H1 (cell line): Measurements from ENCODE around the gene FBXL17. TPM values are rescaled to one million over a fixed set of nuclear protein-coding genes. Genes with fewer than 3 reads are reported as not detected.

Source experiments
- CTCF ChIA-PET: fragments of 300-600 bp; sonication (Branson Sonifier 250); formaldehyde crosslinking; loops from one replicate; lab custom pipeline; 2021; ENCODE audit not compliant: partially characterized antibody; lab: Charles Lee
- POLR2A ChIA-PET: fragments of 300-600 bp; sonication (Branson Sonifier 250); formaldehyde crosslinking; loops from one replicate; lab custom pipeline; 2021; ENCODE audit warnings: inconsistent platforms; ENCODE audit not compliant: partially characterized antibody; lab: Charles Lee
- DNase-seq, 2 experiments: peaks; one replicate each; pipeline versions ENCODE4 v3.0.0 to v3.0.0-alpha.2; 2010 to 2022; ENCODE audit warnings: low spot score in 2 of 2, low read depth in 1 of 2, mixed read lengths in 1 of 2
- FAIRE-seq: peaks from 2 replicates; lab custom pipeline; 2011; peaks lifted over from hg19 to GRCh38; lab: Jason Lieb, UNC
- H2AFZ ChIP-seq: 2 replicates; pipeline ENCODE4 v1.8.1; 2012; ENCODE audit warnings: low read length, inconsistent platforms
- H2AK5ac ChIP-seq: 2 replicates; pipeline ENCODE4 v1.6.1; 2013; ENCODE audit warnings: low read depth, low read length
- H2BK120ac ChIP-seq: replicated peaks from 2 replicates; pipeline ENCODE3; 2013; ENCODE audit warnings: low read depth, low read length, inconsistent platforms
- H2BK12ac ChIP-seq: 2 replicates; pipeline ENCODE4 v1.6.1; 2013; ENCODE audit warnings: low read depth, low read length
- H2BK15ac ChIP-seq: 2 replicates; pipeline ENCODE4 v1.6.1; 2013; ENCODE audit warnings: low read length
- H2BK20ac ChIP-seq: 2 replicates; pipeline ENCODE4 v1.6.1; 2013; ENCODE audit warnings: low read length
- H2BK5ac ChIP-seq: 2 replicates; pipeline ENCODE4 v1.6.1; 2013; ENCODE audit warnings: low read depth, low read length
- H3K14ac ChIP-seq: 2 replicates; pipeline ENCODE4 v1.6.1; 2013; ENCODE audit warnings: inconsistent platforms; ENCODE audit not compliant: insufficient read length
- H3K18ac ChIP-seq: 2 replicates; pipeline ENCODE4 v1.6.1; 2013; ENCODE audit warnings: low read length; ENCODE audit errors: extremely low read depth
- H3K23ac ChIP-seq: 2 replicates; pipeline ENCODE4 v1.6.1; 2013; ENCODE audit warnings: inconsistent platforms; ENCODE audit not compliant: insufficient read length
- H3K23me2 ChIP-seq: 2 replicates; pipeline ENCODE4 v1.6.1; 2013; ENCODE audit warnings: low read depth, low read length
- H3K27ac ChIP-seq: 2 replicates; pipeline ENCODE4 v1.6.1; 2011; ENCODE audit warnings: low read depth, low read length, inconsistent platforms
- H3K27me3 ChIP-seq, 4 experiments: replicated peaks in 1 of 4; 1 replicate in 1 of 4; 2 replicates in 3 of 4; pipeline versions ENCODE4 v1.6.1 to v1.8.1; 2011 to 2013; ENCODE audit warnings: low read length in 3 of 4, mild to moderate bottlenecking in 3 of 4, inconsistent platforms in 2 of 4, mixed read lengths in 2 of 4, moderate library complexity in 1 of 4; ENCODE audit not compliant: control insufficient read depth in 3 of 4, insufficient read depth in 3 of 4; ENCODE audit errors: extremely low read depth in 1 of 4
- H3K36me3 ChIP-seq, 4 experiments: 2 replicates each; pipeline versions ENCODE4 v1.6.1 to v1.8.1; 2011 to 2013; ENCODE audit warnings: mild to moderate bottlenecking in 4 of 4, low read length in 3 of 4, moderate library complexity in 2 of 4, control low read depth in 1 of 4, inconsistent platforms in 1 of 4; ENCODE audit not compliant: insufficient read depth in 4 of 4, control insufficient read depth in 2 of 4
- H3K4ac ChIP-seq: replicated peaks from 2 replicates; pipeline ENCODE3; 2013; ENCODE audit warnings: low read length, low read depth, mixed read lengths, inconsistent platforms; ENCODE audit not compliant: insufficient read length
- H3K4me1 ChIP-seq, 4 experiments: replicated peaks in 1 of 4; 1 replicate in 1 of 4; 2 replicates in 3 of 4; pipeline versions ENCODE4 v1.6.1 to v1.8.1; 2011 to 2013; ENCODE audit warnings: low read length in 3 of 4, inconsistent platforms in 2 of 4, mixed read lengths in 1 of 4; ENCODE audit not compliant: insufficient read depth in 4 of 4, control insufficient read depth in 3 of 4
- H3K4me2 ChIP-seq, 2 experiments: 2 replicates each; pipeline versions ENCODE4 v1.6.1 to v1.8.1; 2011 to 2013; ENCODE audit warnings: low read depth in 2 of 2, low read length in 2 of 2, control low read depth in 1 of 2, inconsistent platforms in 1 of 2, mild to moderate bottlenecking in 1 of 2; ENCODE audit not compliant: insufficient read depth in 1 of 2
- H3K4me3 ChIP-seq, 4 experiments: fragments of 200-600, 300-600 bp in 1 of 4; sonication (generic), shearing (Covaris generic), sonication (Bioruptor Twin) in 1 of 4; 2 replicates each; pipeline versions ENCODE4 v1.5.1 to v1.8.1; 2011 to 2016; ENCODE audit warnings: low read length in 4 of 4, low read depth in 3 of 4, control low read depth in 2 of 4, inconsistent platforms in 2 of 4, mild to moderate bottlenecking in 2 of 4, mixed read lengths in 1 of 4, moderate library complexity in 1 of 4; ENCODE audit not compliant: insufficient read depth in 2 of 4; ENCODE audit errors: extremely low read depth in 1 of 4
- H3K56ac ChIP-seq: replicated peaks from 2 replicates; pipeline ENCODE3; 2013; ENCODE audit warnings: low read depth, mild to moderate bottlenecking, mixed read lengths, low read length, inconsistent platforms; ENCODE audit not compliant: insufficient read length
- H3K79me1 ChIP-seq: 2 replicates; pipeline ENCODE4 v1.6.1; 2013; ENCODE audit warnings: low read depth, low read length, control low read depth
- H3K79me2 ChIP-seq, 2 experiments: 2 replicates each; pipeline versions ENCODE4 v1.6.1 to v1.8.1; 2012 to 2013; ENCODE audit warnings: low read length in 2 of 2, mild to moderate bottlenecking in 2 of 2, inconsistent platforms in 1 of 2; ENCODE audit not compliant: insufficient read depth in 2 of 2, control insufficient read depth in 1 of 2
- H3K9ac ChIP-seq, 4 experiments: replicated peaks in 1 of 4; 1 replicate in 1 of 4; 2 replicates in 3 of 4; pipeline versions ENCODE4 v1.6.1 to v1.8.1; 2011 to 2013; ENCODE audit warnings: low read depth in 3 of 4, low read length in 3 of 4, control low read depth in 2 of 4, mild to moderate bottlenecking in 2 of 4, moderate library complexity in 2 of 4, inconsistent platforms in 1 of 4; ENCODE audit errors: extremely low read depth in 1 of 4
- H3K9me3 ChIP-seq, 2 experiments: 2 replicates each; pipeline versions ENCODE4 v1.6.1 to v1.8.1; 2012 to 2013; ENCODE audit warnings: mild to moderate bottlenecking in 2 of 2, moderate library complexity in 2 of 2, control low read depth in 1 of 2, inconsistent platforms in 1 of 2, low read depth in 1 of 2, low read length in 1 of 2, mixed read lengths in 1 of 2; ENCODE audit not compliant: insufficient read depth in 2 of 2
- H4K20me1 ChIP-seq, 2 experiments: replicated peaks in 1 of 2; 2 replicates each; pipeline versions ENCODE3 to v1.8.1; 2011 to 2013; ENCODE audit warnings: inconsistent platforms in 2 of 2, low read length in 2 of 2, mild to moderate bottlenecking in 1 of 2; ENCODE audit not compliant: insufficient read depth in 2 of 2, control insufficient read depth in 1 of 2
- H4K5ac ChIP-seq: 2 replicates; pipeline ENCODE4 v1.6.1; 2013; ENCODE audit warnings: low read length, low read depth, mixed read lengths, inconsistent platforms; ENCODE audit not compliant: insufficient read length
- H4K8ac ChIP-seq: 2 replicates; pipeline ENCODE4 v1.8.0; 2013; ENCODE audit warnings: mild to moderate bottlenecking, moderate library complexity, low read length, inconsistent platforms; ENCODE audit not compliant: insufficient read depth; ENCODE audit errors: extremely low read depth
- H4K91ac ChIP-seq: replicated peaks from 2 replicates; pipeline ENCODE3; 2013; ENCODE audit warnings: low read length, mixed read lengths, inconsistent platforms; ENCODE audit not compliant: insufficient read length
- BACH1 ChIP-seq: IDR thresholded peaks from 2 replicates; pipeline ENCODE4 v1.6.1; 2012; ENCODE audit warnings: low read length, improper control_type of control experiment
- BRCA1 ChIP-seq: IDR thresholded peaks from 2 replicates; pipeline ENCODE4 v1.6.1; 2012; ENCODE audit warnings: low read depth, low read length, improper control_type of control experiment
- CHD1 ChIP-seq: IDR thresholded peaks from 2 replicates; pipeline ENCODE4 v1.6.1; 2012; ENCODE audit warnings: low read depth, low read length, improper control_type of control experiment
- JUND ChIP-seq: IDR thresholded peaks from 2 replicates; pipeline ENCODE4 v1.6.1; 2011; ENCODE audit warnings: mild to moderate bottlenecking, improper control_type of control experiment, low read length
- POLR2A ChIP-seq, 2 experiments: IDR thresholded peaks; 1 replicate in 1 of 2; 2 replicates in 1 of 2; pipeline ENCODE4 v1.6.1; 2011; ENCODE audit warnings: low read depth in 2 of 2, low read length in 2 of 2, mild to moderate bottlenecking in 2 of 2; ENCODE audit errors: control extremely low read depth in 1 of 2
- POU5F1 ChIP-seq: IDR thresholded peaks from 2 replicates; pipeline ENCODE4 v1.6.1; 2011; ENCODE audit warnings: low read depth, mild to moderate bottlenecking, low read length, moderate library complexity
- SIN3A ChIP-seq, 2 experiments: IDR thresholded peaks in 1 of 2; conservative IDR thresholded peaks in 1 of 2; 2 replicates each; pipeline ENCODE4 v1.6.1; 2011 to 2012; ENCODE audit warnings: low read length in 2 of 2, improper control_type of control experiment in 1 of 2, low read depth in 1 of 2, mild to moderate bottlenecking in 1 of 2
- SUZ12 ChIP-seq: fragments of 200-600 bp; sonication (generic); IDR thresholded peaks from 2 replicates; pipeline ENCODE4 v1.6.1; 2012; ENCODE audit warnings: mild to moderate bottlenecking, inconsistent platforms, low read length, moderate library complexity, mixed read lengths
- TAF1 ChIP-seq: IDR thresholded peaks from 2 replicates; pipeline ENCODE4 v1.6.1; 2011; ENCODE audit warnings: mild to moderate bottlenecking, low read depth, low read length
- WGBS, 2 experiments: shearing (Covaris generic) in 1 of 2; methylation state at CpG; one replicate each; pipeline versions ENCODE4 v1.1.6 to v1.1.7; 2013 to 2015; ENCODE audit warnings: low lambda C conversion rate in 2 of 2, mixed read lengths in 2 of 2, inconsistent platforms in 1 of 2, low coverage in 1 of 2, missing lambda C conversion rate in 1 of 2; ENCODE audit not compliant: insufficient replicate concordance in 2 of 2, insufficient coverage in 1 of 2, insufficient read length in 1 of 2; ENCODE audit errors: extremely low coverage in 1 of 2, missing lambda C conversion rate in 1 of 2; 5-methylcytosine and 5-hydroxymethylcytosine counted together
- polyA plus RNA-seq, 7 experiments: library from polyadenylated mRNA; depleted of rRNA in 3 of 7; stranded (reverse) in 5 of 7; unstranded in 2 of 7; fragments of >200 nt in 5 of 7; fragments of 200-250 nt in 2 of 7; gene quantifications; 1 replicate in 5 of 7; 2 replicates in 1 of 7; 4 replicates in 1 of 7; pipeline versions ENCODE4 v1.2.1 to v1.2.3, GENCODE V29; 2011 to 2013; ENCODE audit warnings: missing spikeins in 2 of 7, mixed read lengths in 2 of 7
- total RNA-seq: library from RNA; stranded (reverse); fragmentation: NEBNext Ultra II Directional; extraction: Animal tissue kit (Norgen Biotek cat#: 25700); gene quantifications from 2 replicates; pipeline ENCODE4 v1.2.1, GENCODE V29; 2021
- TF ChIP-seq, protein P1 (sequence below): IDR thresholded peaks from 2 replicates; pipeline ENCODE4 v1.6.1; 2012; ENCODE audit warnings: low read length, inconsistent platforms
- TF ChIP-seq, protein P2 (sequence below): IDR thresholded peaks from 2 replicates; pipeline ENCODE4 v1.6.1; 2012; ENCODE audit warnings: inconsistent platforms

FBXL17 gene
- total and polyA plus RNA-seq, 2 of the 8 experiments (the other 6 are each of a cell fraction or from before 2014, with no cell fraction given): 0.35 to 4.3 TPM

DNA sequence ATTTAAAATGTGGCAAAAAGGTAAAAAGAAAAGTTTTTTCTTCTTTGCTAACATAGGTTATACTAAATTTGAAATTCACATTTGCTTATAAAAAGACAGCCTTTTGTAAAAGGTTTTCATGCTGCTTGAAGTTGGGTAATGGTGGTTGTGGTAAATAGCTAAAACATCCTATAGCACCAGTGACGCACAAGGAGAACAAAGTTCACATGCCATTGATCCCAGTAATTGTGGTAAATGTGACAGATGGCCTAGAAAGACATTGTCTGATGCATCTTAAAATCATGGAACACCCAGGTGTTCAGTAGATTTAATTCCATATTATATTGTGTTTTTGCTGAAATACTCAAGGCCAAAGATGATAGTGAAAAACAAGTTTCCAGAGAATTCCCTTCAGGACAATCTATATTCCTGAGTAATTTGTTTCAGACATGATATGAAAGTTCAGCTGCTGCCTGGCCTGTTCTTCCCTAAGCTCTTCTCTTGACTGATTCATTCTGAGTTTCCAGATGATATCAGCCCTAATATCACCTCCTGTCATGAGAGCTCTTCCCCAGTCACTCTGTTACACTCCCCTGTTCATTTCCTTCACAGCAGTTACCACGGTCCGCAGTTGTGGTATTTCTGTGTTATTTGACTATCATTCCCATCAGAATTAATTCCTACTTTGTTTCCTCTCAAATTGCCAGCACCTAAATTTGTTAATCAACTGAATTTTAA is 4.6 kb upstream of the FBXL17 start:
- Histone ChIP-seq H3K79me1 (no peaks in the 10 kb centered on the region), H3K36me3 (no peaks in the 10 kb centered on the region), H3K14ac (no peak overlapping the region), H2BK20ac (no peak overlapping the region), H3K56ac (no peak overlapping the region), H2BK120ac (no peak overlapping the region), H2BK12ac (no peak overlapping the region), H2BK5ac (no peak overlapping the region), H4K5ac (no peak overlapping the region), H3K9me3 (no peaks in the 10 kb centered on the region), H3K23ac (no peak overlapping the region), H3K27ac (no peak overlapping the region), H4K8ac (no peak overlapping the region), H2AK5ac (no peak overlapping the region; the same call in 1 of the 2 replicates), H2BK15ac (no peak overlapping the region), H3K4ac (no peak overlapping the region), H3K4me2 (no peak overlapping the region), H3K18ac (no peak overlapping the region), H3K27me3 (peaks cover 0 to 2% (median 0%) of the 10 kb centered on the region in 4 experiments; a peak in 1 of 7 replicates), H3K9ac (no peak overlapping the region), H3K79me2 (no peaks in the 10 kb centered on the region), H3K4me1 (peaks cover 0 to 6% (median 0%) of the 10 kb centered on the region in 4 experiments; a peak in 1 of 7 replicates), H4K20me1 (no peaks in the 10 kb centered on the region), H2AFZ (no peak overlapping the region), H3K23me2 (peaks cover 6% of the 10 kb centered on the region), H3K4me3 (no peak overlapping the region), H4K91ac (no peak overlapping the region)
- DNase-seq (no peak), FAIRE-seq (no peak)
- WGBS, 2 experiments: 86% methylated on average over 3 of the region's 3 CpGs; no CpG with 5 or more reads in 1 of the 2 experiments
- CTCF ChIA-PET: interaction anchor here (1.2 kb wide), 1 partner anchor 126 kb away, joined by 3 read pairs; no protein-coding TSS in a partner anchor
- POLR2A ChIA-PET: no interaction called here
- TF ChIP-seq, protein P1, sequence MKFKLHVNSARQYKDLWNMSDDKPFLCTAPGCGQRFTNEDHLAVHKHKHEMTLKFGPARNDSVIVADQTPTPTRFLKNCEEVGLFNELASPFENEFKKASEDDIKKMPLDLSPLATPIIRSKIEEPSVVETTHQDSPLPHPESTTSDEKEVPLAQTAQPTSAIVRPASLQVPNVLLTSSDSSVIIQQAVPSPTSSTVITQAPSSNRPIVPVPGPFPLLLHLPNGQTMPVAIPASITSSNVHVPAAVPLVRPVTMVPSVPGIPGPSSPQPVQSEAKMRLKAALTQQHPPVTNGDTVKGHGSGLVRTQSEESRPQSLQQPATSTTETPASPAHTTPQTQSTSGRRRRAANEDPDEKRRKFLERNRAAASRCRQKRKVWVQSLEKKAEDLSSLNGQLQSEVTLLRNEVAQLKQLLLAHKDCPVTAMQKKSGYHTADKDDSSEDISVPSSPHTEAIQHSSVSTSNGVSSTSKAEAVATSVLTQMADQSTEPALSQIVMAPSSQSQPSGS: no peak
- no peak for TF ChIP-seq SIN3A (conservative IDR thresholded peaks at IDR 0.05 in 1 of 2, IDR thresholded peaks at IDR 0.05 in 1 of 2; ENCODE audit: low read depth in 1 of 2, low read length in 2 of 2)
- no peak for TF ChIP-seq POLR2A (IDR thresholded peaks at IDR 0.05; ENCODE audit: control extremely low read depth in 1 of 2, low read depth in 2 of 2, low read length in 2 of 2)
- no peak for TF ChIP-seq CHD1
- no peak for TF ChIP-seq TAF1
- no peak for TF ChIP-seq BACH1
- TF ChIP-seq BRCA1: no peak
- TF ChIP-seq SUZ12: no peak
- TF ChIP-seq, protein P2, sequence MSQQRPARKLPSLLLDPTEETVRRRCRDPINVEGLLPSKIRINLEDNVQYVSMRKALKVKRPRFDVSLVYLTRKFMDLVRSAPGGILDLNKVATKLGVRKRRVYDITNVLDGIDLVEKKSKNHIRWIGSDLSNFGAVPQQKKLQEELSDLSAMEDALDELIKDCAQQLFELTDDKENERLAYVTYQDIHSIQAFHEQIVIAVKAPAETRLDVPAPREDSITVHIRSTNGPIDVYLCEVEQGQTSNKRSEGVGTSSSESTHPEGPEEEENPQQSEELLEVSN: no peak
- no peak for TF ChIP-seq POU5F1
- no peak for TF ChIP-seq JUND
